Adrenal gland (tissue), 12 donors: ENCODE results near the gene TRAPPC3. TPM values are rescaled to one million over a fixed set of nuclear protein-coding genes. Genes with fewer than 3 reads are reported as not detected.

Source experiments
- DNase-seq, 7 donors: peaks; one replicate each; pipeline ENCODE4 v3.0.0-alpha.2; 2019 to 2020
- H3K27ac ChIP-seq, 5 donors: fragments of 200-600 bp; sonication (generic) in 4 of 5; 1 replicate in 3 of 5; 2 replicates in 2 of 5; pipeline versions ENCODE4 v1.5.1 to v1.8.0; 2016 to 2020; ENCODE audit warnings: mild to moderate bottlenecking in 1 of 5
- H3K27me3 ChIP-seq: fragments of 200-600 bp; 2 replicates; pipeline ENCODE4 v1.8.0; 2021
- H3K36me3 ChIP-seq, 2 donors: fragments of 200-600 bp; replicated peaks in 1 of 2; 1 replicate in 1 of 2; 2 replicates in 1 of 2; pipeline versions ENCODE4 v1.5.1 to v1.8.0; 2018 to 2022
- H3K4me1 ChIP-seq, 2 donors: fragments of 200-600 bp; replicated peaks in 1 of 2; 1 replicate in 1 of 2; 2 replicates in 1 of 2; pipeline versions ENCODE4 v1.5.1 to v1.8.0; 2018 to 2021
- H3K4me3 ChIP-seq, 4 donors: fragments of 200-600 bp; sonication (generic) in 3 of 4; one replicate each; pipeline ENCODE4 v1.5.1; 2016 to 2018
- H3K9me3 ChIP-seq, 3 donors: fragments of 200-600 bp; sonication (generic) in 1 of 3; replicated peaks in 1 of 3; 1 replicate in 2 of 3; 2 replicates in 1 of 3; pipeline versions ENCODE4 v1.5.1 to v1.8.0; 2016 to 2021
- CTCF ChIP-seq, 6 experiments: fragments of 450-650 bp in 4 of 6; fragments of 200-600 bp in 2 of 6; sonication (generic) in 1 of 6; IDR thresholded peaks; 1 replicate in 5 of 6; 2 replicates in 1 of 6; pipeline versions ENCODE4 v1.5.1 to v1.8.0; 2016 to 2021; ENCODE audit warnings: antibody characterized with exemption in 6 of 6, mild to moderate bottlenecking in 2 of 6, moderate library complexity in 1 of 6
- POLR2A ChIP-seq, 2 donors: fragments of 450-650 bp; IDR thresholded peaks; one replicate each; pipeline ENCODE4 v1.6.1; 2017; ENCODE audit warnings: antibody characterized with exemption in 2 of 2, mild to moderate bottlenecking in 2 of 2, moderate library complexity in 1 of 2
- WGBS, 4 donors: extraction: QIAGEN DNeasy Blood & Tissue Kit in 2 of 4; methylation state at CpG; one replicate each; pipeline versions ENCODE4 v1.1.5 to v1.1.7; 2013 to 2017; 5-methylcytosine and 5-hydroxymethylcytosine counted together
- intact Hi-C, 2 donors: fragments of 100-400 bp; cut with DNase I; formaldehyde crosslinking; loops; one replicate each; pipeline versions ENCODE4 v1.14.1 to v1.15.0; 2022 to 2023
- polyA plus RNA-seq, 3 donors: library from polyadenylated mRNA; stranded (reverse); fragments of 200-250 nt in 2 of 3; fragments of 350-450 nt in 1 of 3; fragmentation: Illumina TruSeq in 1 of 3; extraction: RNeasy Lipid Tissue Mini Kit (QIAGEN cat#74804) in 1 of 3; gene quantifications; one replicate each; pipeline ENCODE4 v1.2.3, GENCODE V29; 2013 to 2014
- total RNA-seq, 9 donors: library from RNA; depleted of rRNA in 4 of 9; stranded (reverse); fragments of >200 nt in 4 of 9; fragments of 120-200 nt in 1 of 9; fragmentation: NEBNext Ultra II Directional in 1 of 9; extraction: Animal tissue kit (Norgen Biotek cat#: 25700) in 1 of 9; gene quantifications; one replicate each; pipeline versions ENCODE4 v1.1.0 to v1.2.4, GENCODE V29; 2013 to 2023
- donor health status: healthy with polysubstance abuse.
- donor health status: Bipolar disorder and iron deficiency.
- donor health status: DM: yes; HTN: yes; CAD: no.
- donor health status: DM: no; HTN: no; CAD: no.
- donor health status: DM: no; HTN: no; CAD: no.
- donor health status: DM: yes; HTN: yes; CAD: no.

TRAPPC3 gene
- total and polyA plus RNA-seq, 12 donors = 54.0 to 182 (median 114) TPM

GRCh38 chr1:36115931-36116330 lies 33.4 kb downstream of the TRAPPC3 start:
- no peaks in the 10 kb centered on the region for H3K36me3 ChIP-seq
- no peaks in the 10 kb centered on the region for H3K27me3 ChIP-seq
- no peaks in the 10 kb centered on the region for H3K4me1 ChIP-seq
- H3K27ac ChIP-seq = no peak overlapping the region
- TF ChIP-seq POLR2A (IDR thresholded peaks at IDR 0.05) = no peak
- no peak for TF ChIP-seq CTCF (IDR thresholded peaks at IDR 0.05)
- WGBS, 4 donors = 61 to 76% (median 75%) methylated on average over 5 of the region's 5 CpGs
- H3K9me3 ChIP-seq = no peaks in the 10 kb centered on the region
- no peak for DNase-seq
- intact Hi-C loops = no loop called here
- no peak overlapping the region for H3K4me3 ChIP-seq

GRCh38 chr1:36115200-36115669 lies 34.1 kb downstream of the TRAPPC3 start:
- H3K4me1 ChIP-seq = no peaks in the 10 kb centered on the region
- no peaks in the 10 kb centered on the region for H3K9me3 ChIP-seq
- WGBS, 4 donors = 60 to 82% (median 75%) methylated on average over 12 to 18 of the region's 18 CpGs
- TF ChIP-seq CTCF (IDR thresholded peaks at IDR 0.05) (no peak), POLR2A (IDR thresholded peaks at IDR 0.05) (no peak)
- H3K4me3 ChIP-seq = no peak overlapping the region
- intact Hi-C loops = no loop called here
- H3K27me3 ChIP-seq = no peaks in the 10 kb centered on the region
- no peak for DNase-seq
- peak overlapping the region in 1 of 5 donors; percentile 37 for H3K27ac ChIP-seq
- no peaks in the 10 kb centered on the region for H3K36me3 ChIP-seq

GRCh38 chr1:36114371-36114770 lies 34.9 kb downstream of the TRAPPC3 start:
- Histone ChIP-seq H3K36me3 (no peaks in the 10 kb centered on the region), H3K27ac (peak overlapping the region in 1 of 5 donors; percentile 26), H3K4me1 (no peaks in the 10 kb centered on the region), H3K4me3 (no peak overlapping the region), H3K27me3 (no peaks in the 10 kb centered on the region), H3K9me3 (no peaks in the 10 kb centered on the region)
- intact Hi-C loops = no loop called here
- WGBS, 4 donors = 63 to 77% (median 70%) methylated on average over 5 of the region's 5 CpGs
- DNase-seq = no peak
- TF ChIP-seq POLR2A (IDR thresholded peaks at IDR 0.05) (no peak), CTCF (IDR thresholded peaks at IDR 0.05) (no peak)

GRCh38 chr1:36112823-36113222 lies 36.5 kb downstream of the TRAPPC3 start:
- H3K4me3 ChIP-seq = no peak overlapping the region
- H3K27me3 ChIP-seq = no peaks in the 10 kb centered on the region
- H3K9me3 ChIP-seq = no peaks in the 10 kb centered on the region
- no peak for TF ChIP-seq CTCF (IDR thresholded peaks at IDR 0.05)
- TF ChIP-seq POLR2A (IDR thresholded peaks at IDR 0.05) = no peak
- intact Hi-C loops = no loop called here
- H3K27ac ChIP-seq = no peak overlapping the region
- no peaks in the 10 kb centered on the region for H3K4me1 ChIP-seq
- H3K36me3 ChIP-seq = no peaks in the 10 kb centered on the region
- 84 to 94% (median 88%) methylated on average over 8 to 9 of the region's 9 CpGs for WGBS, 4 donors
- DNase-seq = no peak
